GM18873 (cell line): Measurements from ENCODE around the gene DMTF1.
"Not testable (repeated sequence)": the region's sequence is repeated elsewhere in the genome, so short reads cannot be mapped to it uniquely, and the experiment has no call there.

ENCODE experiments used
- ATAC-seq: cut with Tn5 transposase; IDR thresholded peaks from one replicate; pipeline ENCODE4 v1.9.1; 2021; ENCODE audit warnings: mild to moderate bottlenecking, moderate library complexity, moderate number of reproducible peaks; ENCODE audit not compliant: unreplicated experiment, low FRiP score

Gene DMTF1

DNA sequence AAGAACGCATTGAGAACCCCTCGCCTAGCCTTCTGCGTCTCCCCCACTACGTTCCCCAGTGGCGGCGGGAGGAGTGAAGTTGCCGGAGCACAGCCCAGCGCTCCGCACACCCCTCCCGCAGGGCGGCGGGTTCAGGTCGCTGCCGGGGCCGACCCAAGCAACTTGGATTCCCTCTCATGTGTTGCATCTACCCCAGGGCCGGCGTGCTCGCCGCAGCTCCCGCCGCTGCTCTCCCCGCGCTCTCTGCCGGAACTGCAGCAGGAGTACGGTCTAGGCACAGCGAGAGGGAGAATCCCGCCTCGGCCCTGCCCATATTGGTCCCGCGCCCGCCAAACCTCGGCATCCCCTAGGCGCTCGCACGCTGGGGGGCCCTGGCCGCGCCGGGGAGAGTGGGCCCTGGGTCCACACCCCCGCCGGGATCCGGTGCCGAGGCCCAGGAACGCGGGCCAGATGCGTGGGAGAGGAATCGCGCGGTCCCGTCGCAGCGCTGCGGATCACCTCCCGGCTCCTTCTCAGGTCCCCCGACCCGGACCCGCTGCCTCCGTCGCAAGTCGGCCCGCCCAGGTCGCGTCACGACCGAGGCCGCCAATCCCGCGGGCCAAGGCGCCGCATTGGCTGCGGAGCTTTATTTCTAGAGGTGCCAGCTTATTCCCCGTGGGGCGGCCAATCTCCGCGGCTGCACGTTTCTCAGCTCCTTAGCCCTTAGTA is 67.9 kb downstream of the DMTF1 start:
- ATAC-seq: peak; percentile 24

DNA sequence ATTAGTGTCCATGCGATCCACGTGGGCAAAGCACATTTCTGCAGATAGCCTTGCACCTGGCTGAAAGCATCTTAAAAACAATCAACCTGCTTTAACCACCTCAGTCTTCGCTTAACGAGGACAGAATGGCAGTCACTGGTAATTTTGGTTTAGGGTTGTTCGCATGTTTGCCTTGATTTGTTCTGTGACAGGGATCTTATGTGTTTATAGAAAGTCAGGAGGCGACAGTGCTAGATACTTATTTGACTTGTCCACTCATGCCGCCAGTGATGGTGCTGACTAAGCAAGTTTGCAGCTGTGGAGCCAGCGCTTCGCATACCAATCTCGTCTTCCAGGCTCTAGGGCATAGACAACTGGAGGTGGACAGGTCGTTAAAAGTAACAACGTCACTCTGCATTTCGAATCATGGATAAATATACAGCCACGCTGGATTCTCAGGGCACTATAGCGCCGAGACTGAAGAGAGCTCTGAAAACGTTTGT is 68.5 kb downstream of the DMTF1 start:
- ATAC-seq: no peak

DNA sequence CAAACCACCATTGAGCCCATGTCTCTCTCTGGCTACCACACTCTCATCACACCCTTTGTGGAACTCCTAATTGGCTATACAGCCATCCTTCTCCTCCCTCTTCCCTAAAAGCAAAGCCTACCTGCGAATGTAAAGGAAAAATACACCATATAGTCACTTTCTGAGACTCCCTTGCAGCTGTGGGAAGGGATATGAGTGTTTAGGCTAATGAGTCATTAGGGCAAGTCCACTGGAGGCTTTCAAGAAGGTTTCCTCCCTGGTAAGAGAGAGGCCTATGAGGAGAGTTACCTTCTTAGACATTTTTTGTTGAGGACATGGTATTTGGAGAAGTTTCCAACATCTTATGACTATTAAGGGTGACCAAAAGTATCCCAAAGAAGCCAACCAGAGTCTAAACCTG is 71.4 kb downstream of the DMTF1 start:
- ATAC-seq: no peak

DNA sequence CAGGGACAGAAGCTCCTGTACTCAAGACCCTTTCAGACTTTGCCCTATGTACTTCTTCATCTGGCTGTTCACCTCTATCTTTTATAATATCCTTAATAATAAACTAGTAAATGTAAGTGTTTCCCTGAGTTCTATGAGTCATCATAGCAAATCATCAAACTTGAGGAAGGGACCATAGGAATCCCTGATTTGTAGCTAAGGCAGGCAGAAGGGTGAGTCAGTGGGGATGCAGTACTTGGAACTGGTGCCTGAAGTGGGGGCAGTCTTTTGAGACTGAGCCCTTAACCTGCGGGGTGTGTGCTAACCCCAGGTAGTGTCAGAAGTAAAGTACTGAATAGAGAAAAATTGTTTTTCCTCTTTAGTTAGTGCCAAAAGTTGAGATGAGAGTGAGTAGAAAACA is 73.4 kb downstream of the DMTF1 start:
- ATAC-seq: no peak

DNA sequence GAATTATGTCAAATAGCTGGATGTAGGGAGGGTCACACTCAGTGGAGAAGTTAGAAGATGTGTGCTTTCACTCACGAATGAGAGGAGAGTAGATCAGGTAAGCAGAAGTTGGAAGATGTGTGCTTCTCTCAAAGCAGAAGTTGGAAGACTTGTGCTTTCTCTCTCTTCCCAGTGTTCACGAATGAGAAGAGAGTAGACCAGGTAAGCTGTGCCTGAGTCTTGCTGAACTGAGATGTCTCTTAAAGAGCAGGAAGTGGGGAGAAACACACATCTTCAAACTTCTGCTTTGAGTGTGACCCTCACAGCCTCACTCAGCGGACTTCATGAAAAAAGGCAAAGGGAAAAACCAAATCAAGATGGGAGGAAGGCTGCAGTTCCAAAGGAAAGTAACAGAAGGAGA is 74.2 kb downstream of the DMTF1 start:
- no peak for ATAC-seq

DNA sequence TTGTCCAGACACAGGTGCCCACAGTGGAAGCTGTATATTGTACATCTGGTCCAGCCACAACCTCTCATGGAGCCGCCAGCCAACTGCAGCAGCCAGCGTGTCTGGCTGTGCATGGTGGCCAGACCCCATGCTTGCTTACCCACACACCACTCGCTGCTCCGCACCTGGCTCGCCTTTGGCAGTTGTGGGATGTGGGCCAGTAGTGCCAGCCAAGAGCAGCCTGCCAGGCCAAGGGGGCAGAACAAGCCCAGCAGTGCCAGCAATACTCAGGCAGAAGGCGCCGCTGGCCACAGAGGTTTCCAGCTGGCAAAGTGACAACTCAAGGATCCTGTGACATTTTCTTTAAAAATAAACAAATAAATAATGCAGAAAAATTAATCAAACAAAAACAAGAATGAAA is 79.0 kb downstream of the DMTF1 start:
- no peak for ATAC-seq

DNA sequence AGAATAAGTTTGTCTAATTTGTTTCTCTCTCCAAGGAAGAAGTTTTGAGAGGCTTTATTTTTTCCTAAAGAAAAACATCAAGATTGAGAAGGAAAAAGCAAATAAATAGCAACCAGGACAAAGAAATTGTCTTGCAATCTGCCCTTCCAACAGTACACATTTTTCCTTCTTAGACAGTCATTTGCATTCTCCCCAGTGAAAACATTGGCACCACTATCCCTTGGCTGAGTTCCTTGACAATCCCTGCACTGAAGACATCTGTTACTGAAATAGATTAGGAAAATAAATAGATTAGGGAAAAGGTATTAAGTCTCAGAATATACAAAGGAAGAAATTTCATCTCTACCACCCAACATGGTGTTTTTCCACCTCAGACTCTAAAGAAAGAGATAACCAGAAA is 79.5 kb downstream of the DMTF1 start:
- ATAC-seq: no peak

DNA sequence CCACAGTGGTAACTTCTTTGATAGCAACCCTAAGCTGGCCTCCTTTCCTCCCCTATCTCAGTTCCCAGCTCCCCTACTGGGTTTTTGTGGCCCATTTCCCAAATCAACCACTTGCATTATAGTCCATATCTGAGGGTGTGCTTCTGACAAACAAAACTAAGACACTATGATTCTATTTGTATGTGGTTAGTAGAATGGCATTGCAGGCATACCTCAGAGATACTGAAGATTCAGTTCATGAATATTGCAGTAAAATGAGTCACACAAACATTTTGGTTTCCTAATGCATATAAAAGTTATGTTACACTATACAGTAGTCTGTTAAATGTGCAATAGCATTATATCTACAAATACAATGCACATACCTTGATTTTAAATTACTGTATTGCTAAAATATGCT is 82.7 kb downstream of the DMTF1 start:
- ATAC-seq: no peak

DNA sequence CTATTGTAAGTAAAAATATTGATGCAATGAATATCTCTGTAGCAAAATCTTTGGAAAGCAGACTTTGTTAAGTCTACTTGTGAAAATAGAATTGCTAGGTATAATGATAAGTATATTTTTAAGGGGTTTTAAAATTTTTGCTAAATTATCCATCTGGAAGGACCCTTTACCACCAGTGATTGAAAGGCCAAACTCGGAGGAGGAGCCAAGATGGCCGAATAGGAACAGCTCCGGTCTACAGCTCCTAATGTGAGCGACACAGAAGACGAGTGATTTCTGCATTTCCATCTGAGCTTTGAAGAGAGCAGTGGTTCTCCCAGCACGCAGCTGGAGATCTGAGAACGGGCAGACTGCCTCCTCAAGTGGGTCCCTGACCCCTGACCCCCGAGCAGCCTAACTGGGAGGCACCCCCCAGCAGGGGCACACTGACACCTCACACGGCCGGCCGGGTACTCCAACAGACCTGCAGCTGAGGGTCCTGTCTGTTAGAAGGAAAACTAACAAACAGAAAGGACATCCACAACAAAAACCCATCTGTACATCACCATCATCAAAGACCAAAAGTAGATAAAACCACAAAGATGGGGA is 86.3 kb downstream of the DMTF1 start:
- not testable (repeated sequence) for ATAC-seq

DNA sequence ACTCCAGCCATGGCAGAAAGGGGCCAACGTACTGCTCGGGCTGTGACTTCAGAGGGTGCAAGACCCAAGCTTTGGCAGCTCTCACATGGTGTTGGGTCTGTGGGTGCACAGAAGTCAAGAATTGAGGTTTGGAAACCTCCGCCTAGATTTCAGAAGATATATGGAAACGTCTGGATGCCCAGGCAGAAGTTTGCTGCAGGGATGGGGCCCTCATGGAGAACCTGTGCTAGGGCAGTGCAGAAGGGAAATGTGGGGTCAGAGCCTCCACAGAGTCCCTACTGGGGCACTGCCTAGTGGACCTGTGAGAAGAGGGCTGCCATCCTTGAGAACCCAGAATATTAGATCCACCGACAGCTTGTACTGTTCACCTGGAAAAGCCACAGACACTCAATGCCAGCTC is 93.4 kb downstream of the DMTF1 start:
- not testable (repeated sequence) for ATAC-seq
